SK-N-SH (cell line): Measurements from ENCODE around the gene SH3BP4. TPM values are rescaled to one million over a fixed set of nuclear protein-coding genes. Genes with fewer than 3 reads are reported as not detected.

Experiments used
- CTCF ChIA-PET: fragments of 300-600, 350-600 bp; formaldehyde crosslinking; extraction: SDS; loops from one replicate; lab custom pipeline; 2021; lab: Yijun Ruan, JAX
- POLR2A ChIA-PET: fragments of 350-600 bp; sonication (Branson Sonifier 250); formaldehyde crosslinking; extraction: SDS; loops from one replicate; lab custom pipeline; 2020; ENCODE audit warnings: antibody characterized with exemption, inconsistent platforms; lab: Yijun Ruan, JAX
- DNase-seq: peaks from one replicate; pipeline ENCODE4 v3.0.0; 2012
- H2AFZ ChIP-seq: fragments of 200-600 bp; sonication (generic); 2 replicates; pipeline ENCODE4 v1.8.1; 2016; ENCODE audit warnings: antibody characterized with exemption, mild to moderate bottlenecking, low read depth
- H3F3A ChIP-seq: fragments of 200-600 bp; sonication (generic); replicated peaks from 2 replicates; pipeline ENCODE3; 2016; ENCODE audit warnings: antibody characterized with exemption, mild to moderate bottlenecking; ENCODE audit not compliant: insufficient read depth
- H3K27ac ChIP-seq, 2 experiments: fragments of 200-500 bp in 1 of 2; fragments of 200-600 bp in 1 of 2; sonication (Bioruptor generic) in 1 of 2; sonication (generic), shearing (Covaris generic) in 1 of 2; 2 replicates each; pipeline versions ENCODE4 v1.5.1 to v1.6.1; 2014 to 2016; ENCODE audit warnings: low read depth in 2 of 2, inconsistent platforms in 1 of 2, low read length in 1 of 2, mild to moderate bottlenecking in 1 of 2, mixed read lengths in 1 of 2
- H3K27me3 ChIP-seq: fragments of 200-600 bp; sonication (generic), shearing (Covaris generic); 2 replicates; pipeline ENCODE4 v1.6.1; 2016; ENCODE audit warnings: mixed run types; ENCODE audit not compliant: insufficient read depth
- H3K36me3 ChIP-seq, 2 experiments: fragments of 200-500 bp in 1 of 2; fragments of 200-600 bp in 1 of 2; sonication (Bioruptor generic) in 1 of 2; sonication (generic) in 1 of 2; replicated peaks in 1 of 2; 2 replicates each; pipeline versions ENCODE3 to v1.5.1; 2014 to 2016; ENCODE audit warnings: low read length in 1 of 2, mild to moderate bottlenecking in 1 of 2; ENCODE audit not compliant: insufficient read depth in 2 of 2, control insufficient read depth in 1 of 2
- H3K4me1 ChIP-seq, 2 experiments: fragments of 200-500 bp in 1 of 2; fragments of 200-600 bp in 1 of 2; sonication (Bioruptor generic) in 1 of 2; sonication (generic), shearing (Covaris generic) in 1 of 2; 2 replicates each; pipeline versions ENCODE4 v1.5.1 to v1.6.1; 2014 to 2016; ENCODE audit warnings: low read depth in 1 of 2, low read length in 1 of 2, mixed run types in 1 of 2; ENCODE audit not compliant: insufficient read depth in 2 of 2, control insufficient read depth in 1 of 2
- H3K4me2 ChIP-seq: fragments of 200-600 bp; sonication (generic), shearing (Covaris generic); 2 replicates; pipeline ENCODE4 v1.6.1; 2017; ENCODE audit warnings: mixed run types
- H3K4me3 ChIP-seq, 2 experiments: fragments of 200-500 bp in 1 of 2; fragments of 200-600 bp in 1 of 2; sonication (Bioruptor generic) in 1 of 2; sonication (generic), shearing (Covaris generic) in 1 of 2; 2 replicates each; pipeline versions ENCODE4 v1.5.1 to v1.8.1; 2014 to 2016; ENCODE audit warnings: low read depth in 2 of 2, inconsistent platforms in 1 of 2, low read length in 1 of 2, mild to moderate bottlenecking in 1 of 2, mixed read lengths in 1 of 2, moderate library complexity in 1 of 2
- H3K79me2 ChIP-seq: fragments of 200-600 bp; sonication (generic); 2 replicates; pipeline ENCODE4 v1.8.1; 2017; ENCODE audit warnings: mild to moderate bottlenecking; ENCODE audit not compliant: insufficient read depth
- H3K9ac ChIP-seq: fragments of 200-600 bp; sonication (generic); 2 replicates; pipeline ENCODE4 v1.6.1; 2017; ENCODE audit warnings: mixed run types
- H3K9me2 ChIP-seq: fragments of 200-600 bp; sonication (generic); 2 replicates; pipeline ENCODE4 v1.6.1; 2017; ENCODE audit warnings: mixed run types
- H3K9me3 ChIP-seq: fragments of 200-600 bp; sonication (generic); 2 replicates; pipeline ENCODE4 v1.6.1; 2017; ENCODE audit warnings: mixed run types, mild to moderate bottlenecking, moderate library complexity
- H4K20me1 ChIP-seq: fragments of 200-600 bp; sonication (generic); 2 replicates; pipeline ENCODE4 v1.6.1; 2017; ENCODE audit warnings: mild to moderate bottlenecking, mixed run types; ENCODE audit not compliant: insufficient read depth
- CHD2 ChIP-seq: fragments of 150-350 bp; IDR thresholded peaks from 2 replicates; pipeline ENCODE4 v1.6.1; 2018; ENCODE audit warnings: low read length; ENCODE audit not compliant: partially characterized antibody
- EP300 ChIP-seq, 2 experiments: IDR thresholded peaks; 2 replicates each; pipeline versions ENCODE4 v1.4.0 to v1.6.1; 2012; ENCODE audit warnings: borderline replicate concordance in 1 of 2, low read depth in 1 of 2, low read length in 1 of 2
- EZH2phosphoT487 ChIP-seq: fragments of 200-600 bp; sonication (generic); IDR thresholded peaks from 2 replicates; pipeline ENCODE4 v1.6.1; 2017; ENCODE audit warnings: low read depth, mixed run types, mild to moderate bottlenecking, antibody characterized with exemption, moderate library complexity, borderline replicate concordance
- FOXM1 ChIP-seq: IDR thresholded peaks from 2 replicates; pipeline ENCODE4 v1.4.0; 2012; ENCODE audit warnings: low read depth, mild to moderate bottlenecking
- GABPA ChIP-seq: IDR thresholded peaks from 2 replicates; pipeline ENCODE4 v1.4.0; 2012; ENCODE audit warnings: low read depth, mild to moderate bottlenecking
- JUND ChIP-seq: IDR thresholded peaks from 2 replicates; pipeline ENCODE4 v1.4.0; 2012
- MEF2A ChIP-seq: IDR thresholded peaks from 2 replicates; pipeline ENCODE4 v1.4.0; 2012; ENCODE audit warnings: low read depth, borderline replicate concordance
- MXI1 ChIP-seq: IDR thresholded peaks from 2 replicates; pipeline ENCODE4 v1.6.1; 2012; ENCODE audit warnings: mild to moderate bottlenecking, low read depth, low read length, improper control_type of control experiment
- NFIC ChIP-seq: IDR thresholded peaks from 2 replicates; pipeline ENCODE4 v1.4.0; 2012; ENCODE audit warnings: borderline replicate concordance
- NRF1 ChIP-seq: IDR thresholded peaks from 2 replicates; pipeline ENCODE4 v1.6.1; 2012; ENCODE audit warnings: low read depth, mild to moderate bottlenecking, low read length
- POLR2AphosphoS5 ChIP-seq: IDR thresholded peaks from 2 replicates; pipeline ENCODE4 v1.6.1; 2012; ENCODE audit warnings: low read depth, low read length
- RCOR1 ChIP-seq: fragments of 150-350 bp; IDR thresholded peaks from 2 replicates; pipeline ENCODE4 v1.6.1; 2017; ENCODE audit warnings: antibody characterized with exemption, low read length
- RFX5 ChIP-seq: IDR thresholded peaks from 2 replicates; pipeline ENCODE4 v1.6.1; 2012; ENCODE audit warnings: mild to moderate bottlenecking, improper control_type of control experiment, low read length
- RXRA ChIP-seq: IDR thresholded peaks from 2 replicates; pipeline ENCODE4 v1.4.0; 2012; ENCODE audit warnings: low read depth, mild to moderate bottlenecking, borderline replicate concordance
- SIN3A ChIP-seq: IDR thresholded peaks from 2 replicates; pipeline ENCODE4 v1.6.1; 2012; ENCODE audit warnings: low read depth, mild to moderate bottlenecking, low read length, moderate library complexity, borderline replicate concordance
- SMC3 ChIP-seq: IDR thresholded peaks from 2 replicates; pipeline ENCODE4 v1.6.1; 2012; ENCODE audit warnings: low read depth, low read length, improper control_type of control experiment
- TAF1 ChIP-seq: IDR thresholded peaks from 2 replicates; pipeline ENCODE4 v1.6.1; 2012; ENCODE audit warnings: low read depth, mild to moderate bottlenecking, low read length, moderate library complexity, borderline replicate concordance
- TCF12 ChIP-seq: IDR thresholded peaks from 2 replicates; pipeline ENCODE4 v1.4.0; 2012
- TEAD4 ChIP-seq: IDR thresholded peaks from 2 replicates; pipeline ENCODE4 v1.4.0; 2012; ENCODE audit warnings: mild to moderate bottlenecking, borderline replicate concordance; ENCODE audit not compliant: insufficient read depth
- YY1 ChIP-seq: IDR thresholded peaks from 2 replicates; pipeline ENCODE4 v1.4.0; 2012; ENCODE audit warnings: low read depth, mild to moderate bottlenecking
- WGBS: methylation state at CpG from one replicate; pipeline ENCODE4 v1.1.6; 2017; ENCODE audit warnings: low lambda C conversion rate; 5-methylcytosine and 5-hydroxymethylcytosine counted together
- polyA plus RNA-seq, 3 experiments: library from polyadenylated mRNA; depleted of rRNA; stranded (reverse); fragments of >200 nt; gene quantifications; 2 replicates each; pipeline ENCODE4 v1.2.3, GENCODE V29; 2012
- TF ChIP-seq, protein P1 (sequence below): IDR thresholded peaks from 2 replicates; pipeline ENCODE4 v1.4.0; 2012; ENCODE audit warnings: low read depth, borderline replicate concordance
- TF ChIP-seq, protein P2 (sequence below): IDR thresholded peaks from 2 replicates; pipeline ENCODE4 v1.6.1; 2012; ENCODE audit warnings: mild to moderate bottlenecking, low read depth, low read length, moderate library complexity
- TF ChIP-seq, protein P3 (sequence below): fragments of 150-350 bp; IDR thresholded peaks from 2 replicates; pipeline ENCODE4 v1.6.1; 2016; ENCODE audit warnings: mild to moderate bottlenecking, low read depth, low read length
- TF ChIP-seq, protein P4 (sequence below): fragments of 150-350 bp; IDR thresholded peaks from 2 replicates; pipeline ENCODE4 v1.6.1; 2017; ENCODE audit warnings: antibody characterized with exemption, low read length, low read depth, borderline replicate concordance

SH3BP4 gene
- polyA plus RNA-seq, 1 of the 3 experiments (the other 2 are of a cell fraction) = 27.7 TPM

DNA sequence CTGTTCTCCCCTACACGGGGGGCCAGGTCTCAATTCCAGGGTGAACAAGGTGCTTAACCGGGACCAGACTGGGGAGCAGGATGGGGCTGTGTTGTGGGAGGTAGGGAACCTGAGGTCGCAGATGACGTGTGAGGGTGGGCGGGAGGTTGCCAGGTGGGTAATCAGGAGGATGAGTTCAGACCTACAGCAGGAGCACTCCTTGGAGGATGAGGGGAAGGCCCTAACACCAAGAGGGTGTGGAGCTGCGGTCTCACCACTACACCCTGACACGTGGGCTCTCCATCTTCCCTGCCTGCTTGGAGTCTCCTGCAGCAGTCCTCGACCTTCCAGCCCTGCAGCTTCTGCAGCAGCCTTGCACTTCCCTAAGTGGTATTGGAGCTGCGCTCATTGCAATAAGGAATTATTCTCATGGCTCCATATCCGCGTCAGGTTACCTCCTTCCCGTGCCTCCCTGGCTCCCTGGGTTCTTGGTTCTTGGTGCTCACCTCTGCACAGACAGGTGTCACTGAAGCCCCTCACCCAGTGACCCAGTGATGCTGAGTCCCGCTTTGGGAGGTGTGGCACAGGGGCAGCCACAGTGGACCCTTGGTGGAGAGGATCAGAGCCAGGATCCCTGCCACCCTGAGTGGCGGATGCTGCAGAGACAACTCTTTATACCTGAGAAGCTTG lies 15.5 kb downstream of the SH3BP4 start:
- CTCF ChIA-PET = interaction anchor here (2.4 kb wide), 1 partner anchor 10 kb away, joined by 7 read pairs; no protein-coding TSS in a partner anchor
- POLR2A ChIA-PET = no interaction called here
- no peak for DNase-seq
- peaks cover 100% of the 10 kb centered on the region for H3K79me2 ChIP-seq
- H3K9me2 ChIP-seq = no peaks in the 10 kb centered on the region
- no peak overlapping the region for H2AFZ ChIP-seq
- H3K27me3 ChIP-seq = no peaks in the 10 kb centered on the region
- peaks cover 42 to 52% of the 10 kb centered on the region in 2 experiments for H3K4me1 ChIP-seq
- H3K4me3 ChIP-seq = no peak overlapping the region
- no peak overlapping the region for H3K4me2 ChIP-seq
- H3K27ac ChIP-seq = no peak overlapping the region
- peaks cover 86% of the 10 kb centered on the region for H4K20me1 ChIP-seq
- no peak overlapping the region for H3K9ac ChIP-seq
- peaks cover 0 to 18% of the 10 kb centered on the region in 2 experiments for H3K36me3 ChIP-seq
- no peaks in the 10 kb centered on the region for H3K9me3 ChIP-seq
- peaks cover 29% of the 10 kb centered on the region for H3F3A ChIP-seq
- TF ChIP-seq SMC3 (no peak), SIN3A (no peak), EP300 (IDR thresholded peaks at IDR 0.05; ENCODE audit: borderline replicate concordance in 1 of 2, low read depth in 1 of 2, low read length in 1 of 2) (no peak), GABPA (no peak), RXRA (no peak), RCOR1 (no peak), TEAD4 (no peak), POLR2AphosphoS5 (no peak), YY1 (no peak), RFX5 (no peak), NRF1 (no peak), FOXM1 (no peak)
- TF ChIP-seq, protein P1, sequence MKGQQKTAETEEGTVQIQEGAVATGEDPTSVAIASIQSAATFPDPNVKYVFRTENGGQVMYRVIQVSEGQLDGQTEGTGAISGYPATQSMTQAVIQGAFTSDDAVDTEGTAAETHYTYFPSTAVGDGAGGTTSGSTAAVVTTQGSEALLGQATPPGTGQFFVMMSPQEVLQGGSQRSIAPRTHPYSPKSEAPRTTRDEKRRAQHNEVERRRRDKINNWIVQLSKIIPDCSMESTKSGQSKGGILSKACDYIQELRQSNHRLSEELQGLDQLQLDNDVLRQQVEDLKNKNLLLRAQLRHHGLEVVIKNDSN = no peak
- WGBS = 97% methylated on average over 14 of the region's 14 CpGs

DNA sequence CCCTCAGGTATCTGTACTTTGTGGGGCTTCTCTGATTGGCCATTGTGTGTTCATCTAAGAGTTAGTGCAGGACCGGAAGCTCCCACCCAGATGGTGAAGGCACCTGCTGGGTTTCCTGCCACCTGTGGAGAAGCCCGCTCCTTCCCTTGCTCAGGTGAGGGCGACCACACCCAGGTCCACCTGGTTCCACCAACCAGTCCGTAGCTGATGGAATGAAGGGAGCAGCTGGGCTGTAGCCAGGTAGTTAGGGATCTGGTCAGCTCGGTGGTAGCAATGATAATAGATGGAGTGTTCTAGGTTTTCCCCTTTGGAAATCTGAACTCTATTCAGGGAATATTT lies 16.0 kb downstream of the SH3BP4 start:
- no peak overlapping the region for H3K4me3 ChIP-seq
- H3K27me3 ChIP-seq = no peaks in the 10 kb centered on the region
- H3K27ac ChIP-seq = no peak overlapping the region
- WGBS = 94% methylated on average over 3 of the region's 5 CpGs
- CTCF ChIA-PET = interaction anchor here (1.5 to 2.4 kb wide), 2 partner anchors 10 to 149 kb away, joined by 4 to 7 read pairs; no protein-coding TSS in a partner anchor
- no peak overlapping the region for H3K4me2 ChIP-seq
- POLR2A ChIA-PET = no interaction called here
- H3K36me3 ChIP-seq = peaks cover 0 to 18% of the 10 kb centered on the region in 2 experiments
- H2AFZ ChIP-seq = no peak overlapping the region
- no peaks in the 10 kb centered on the region for H3K9me2 ChIP-seq
- H3K9ac ChIP-seq = no peak overlapping the region
- peaks cover 27% of the 10 kb centered on the region for H3F3A ChIP-seq
- H4K20me1 ChIP-seq = peaks cover 81% of the 10 kb centered on the region
- no peaks in the 10 kb centered on the region for H3K9me3 ChIP-seq
- peaks cover 42 to 55% of the 10 kb centered on the region in 2 experiments for H3K4me1 ChIP-seq
- peaks cover 100% of the 10 kb centered on the region for H3K79me2 ChIP-seq
- no peak for DNase-seq
- TF ChIP-seq TAF1 = no peak
- no peak for TF ChIP-seq EZH2phosphoT487
- TF ChIP-seq, protein P2, sequence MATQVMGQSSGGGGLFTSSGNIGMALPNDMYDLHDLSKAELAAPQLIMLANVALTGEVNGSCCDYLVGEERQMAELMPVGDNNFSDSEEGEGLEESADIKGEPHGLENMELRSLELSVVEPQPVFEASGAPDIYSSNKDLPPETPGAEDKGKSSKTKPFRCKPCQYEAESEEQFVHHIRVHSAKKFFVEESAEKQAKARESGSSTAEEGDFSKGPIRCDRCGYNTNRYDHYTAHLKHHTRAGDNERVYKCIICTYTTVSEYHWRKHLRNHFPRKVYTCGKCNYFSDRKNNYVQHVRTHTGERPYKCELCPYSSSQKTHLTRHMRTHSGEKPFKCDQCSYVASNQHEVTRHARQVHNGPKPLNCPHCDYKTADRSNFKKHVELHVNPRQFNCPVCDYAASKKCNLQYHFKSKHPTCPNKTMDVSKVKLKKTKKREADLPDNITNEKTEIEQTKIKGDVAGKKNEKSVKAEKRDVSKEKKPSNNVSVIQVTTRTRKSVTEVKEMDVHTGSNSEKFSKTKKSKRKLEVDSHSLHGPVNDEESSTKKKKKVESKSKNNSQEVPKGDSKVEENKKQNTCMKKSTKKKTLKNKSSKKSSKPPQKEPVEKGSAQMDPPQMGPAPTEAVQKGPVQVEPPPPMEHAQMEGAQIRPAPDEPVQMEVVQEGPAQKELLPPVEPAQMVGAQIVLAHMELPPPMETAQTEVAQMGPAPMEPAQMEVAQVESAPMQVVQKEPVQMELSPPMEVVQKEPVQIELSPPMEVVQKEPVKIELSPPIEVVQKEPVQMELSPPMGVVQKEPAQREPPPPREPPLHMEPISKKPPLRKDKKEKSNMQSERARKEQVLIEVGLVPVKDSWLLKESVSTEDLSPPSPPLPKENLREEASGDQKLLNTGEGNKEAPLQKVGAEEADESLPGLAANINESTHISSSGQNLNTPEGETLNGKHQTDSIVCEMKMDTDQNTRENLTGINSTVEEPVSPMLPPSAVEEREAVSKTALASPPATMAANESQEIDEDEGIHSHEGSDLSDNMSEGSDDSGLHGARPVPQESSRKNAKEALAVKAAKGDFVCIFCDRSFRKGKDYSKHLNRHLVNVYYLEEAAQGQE = no peak
- no peak for TF ChIP-seq MXI1
- TF ChIP-seq MEF2A = no peak
- no peak for TF ChIP-seq NRF1
- TF ChIP-seq, protein P3, sequence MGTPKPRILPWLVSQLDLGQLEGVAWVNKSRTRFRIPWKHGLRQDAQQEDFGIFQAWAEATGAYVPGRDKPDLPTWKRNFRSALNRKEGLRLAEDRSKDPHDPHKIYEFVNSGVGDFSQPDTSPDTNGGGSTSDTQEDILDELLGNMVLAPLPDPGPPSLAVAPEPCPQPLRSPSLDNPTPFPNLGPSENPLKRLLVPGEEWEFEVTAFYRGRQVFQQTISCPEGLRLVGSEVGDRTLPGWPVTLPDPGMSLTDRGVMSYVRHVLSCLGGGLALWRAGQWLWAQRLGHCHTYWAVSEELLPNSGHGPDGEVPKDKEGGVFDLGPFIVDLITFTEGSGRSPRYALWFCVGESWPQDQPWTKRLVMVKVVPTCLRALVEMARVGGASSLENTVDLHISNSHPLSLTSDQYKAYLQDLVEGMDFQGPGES = no peak
- TF ChIP-seq, protein P4, sequence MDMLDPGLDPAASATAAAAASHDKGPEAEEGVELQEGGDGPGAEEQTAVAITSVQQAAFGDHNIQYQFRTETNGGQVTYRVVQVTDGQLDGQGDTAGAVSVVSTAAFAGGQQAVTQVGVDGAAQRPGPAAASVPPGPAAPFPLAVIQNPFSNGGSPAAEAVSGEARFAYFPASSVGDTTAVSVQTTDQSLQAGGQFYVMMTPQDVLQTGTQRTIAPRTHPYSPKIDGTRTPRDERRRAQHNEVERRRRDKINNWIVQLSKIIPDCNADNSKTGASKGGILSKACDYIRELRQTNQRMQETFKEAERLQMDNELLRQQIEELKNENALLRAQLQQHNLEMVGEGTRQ = no peak
- TF ChIP-seq GABPA = no peak
- TF ChIP-seq JUND = no peak
- TF ChIP-seq CHD2 = no peak
- no peak for TF ChIP-seq YY1
- no peak for TF ChIP-seq NFIC
- TF ChIP-seq TCF12 = no peak
